Measurements from ENCODE around the gene TREML2. TPM values are rescaled to one million over a fixed set of nuclear protein-coding genes. Genes with fewer than 3 reads are reported as not detected.

TREML2 gene
- total RNA-seq, 1 donor: not detected

GRCh38 chr6:41156001-41156400, 44.9 kb downstream of the TREML2 start:
- no peak for TF ChIP-seq CTCF (IDR thresholded peaks at IDR 0.05; ENCODE audit: extremely low read depth, low read depth, low read length)
- Histone ChIP-seq H3K4me2 (ENCODE audit: insufficient read depth, low read length) (no peak overlapping the region), H3K4me3 (ENCODE audit: insufficient read depth, low read length) (no peak overlapping the region), H3K36me3 (ENCODE audit: insufficient read depth, low read length) (no peaks in the 10 kb centered on the region), H3K79me2 (ENCODE audit: insufficient read depth, low read length) (no peaks in the 10 kb centered on the region), H4K20me1 (ENCODE audit: insufficient read depth, low read length) (no peaks in the 10 kb centered on the region), H2AFZ (ENCODE audit: low read length) (no peak overlapping the region), H3K9me3 (ENCODE audit: low read depth, low read length) (no peaks in the 10 kb centered on the region), H3K4me1 (ENCODE audit: insufficient read depth, low read length) (no peaks in the 10 kb centered on the region), H3K27ac (ENCODE audit: low read depth, low read length) (no peak overlapping the region), H3K27me3 (ENCODE audit: insufficient read depth, low read length) (no peaks in the 10 kb centered on the region)
- no peak for DNase-seq (ENCODE audit: insufficient read length, low spot score, missing footprints)

GRCh38 chr6:41155132-41155805, 45.7 kb downstream of the TREML2 start:
- Histone ChIP-seq H3K4me1 (ENCODE audit: insufficient read depth, low read length) (no peaks in the 10 kb centered on the region), H3K4me3 (ENCODE audit: insufficient read depth, low read length) (no peak overlapping the region), H2AFZ (ENCODE audit: low read length) (no peak overlapping the region), H3K27ac (ENCODE audit: low read depth, low read length) (no peak overlapping the region), H3K4me2 (ENCODE audit: insufficient read depth, low read length) (no peak overlapping the region), H3K79me2 (ENCODE audit: insufficient read depth, low read length) (no peaks in the 10 kb centered on the region), H3K36me3 (ENCODE audit: insufficient read depth, low read length) (no peaks in the 10 kb centered on the region), H3K27me3 (ENCODE audit: insufficient read depth, low read length) (no peaks in the 10 kb centered on the region), H4K20me1 (ENCODE audit: insufficient read depth, low read length) (no peaks in the 10 kb centered on the region), H3K9me3 (ENCODE audit: low read depth, low read length) (no peaks in the 10 kb centered on the region)
- TF ChIP-seq CTCF (IDR thresholded peaks at IDR 0.05; ENCODE audit: extremely low read depth, low read depth, low read length): no peak
- DNase-seq (ENCODE audit: insufficient read length, low spot score, missing footprints): no peak

- no peaks in the 10 kb centered on the region for H3K4me1 ChIP-seq (ENCODE audit: insufficient read depth, low read length)
- no peak for TF ChIP-seq CTCF (IDR thresholded peaks at IDR 0.05; ENCODE audit: extremely low read depth, low read depth, low read length)
- no peaks in the 10 kb centered on the region for H3K27me3 ChIP-seq (ENCODE audit: insufficient read depth, low read length)
- H3K4me3 ChIP-seq (ENCODE audit: insufficient read depth, low read length): no peak within 1 kb of the TSS
- H4K20me1 ChIP-seq (ENCODE audit: insufficient read depth, low read length): no peaks in the 10 kb centered on the region
- no peak within 1 kb of the TSS for H3K27ac ChIP-seq (ENCODE audit: low read depth, low read length)
- no peaks in the 10 kb centered on the region for H3K79me2 ChIP-seq (ENCODE audit: insufficient read depth, low read length)
- no peaks in the 10 kb centered on the region for H3K36me3 ChIP-seq (ENCODE audit: insufficient read depth, low read length)
- H2AFZ ChIP-seq (ENCODE audit: low read length): no peak within 1 kb of the TSS
- H3K9me3 ChIP-seq (ENCODE audit: low read depth, low read length): no peaks in the 10 kb centered on the region
- DNase-seq (ENCODE audit: insufficient read length, low spot score, missing footprints): no peak
- H3K4me2 ChIP-seq (ENCODE audit: insufficient read depth, low read length): no peak within 1 kb of the TSS
These were observed 46.8 kb downstream of the TREML2 start, which contains the start of gene TREML1 for GRCh38 chr6:41153992-41154625. Gene TREML1 (minus strand): TSS chr6:41154347. CDS start chr6:41154288, 59 bp downstream.

GRCh38 chr6:41153451-41153850, 47.5 kb downstream of the TREML2 start:
- no peak overlapping the region for H3K4me3 ChIP-seq (ENCODE audit: insufficient read depth, low read length)
- H3K27me3 ChIP-seq (ENCODE audit: insufficient read depth, low read length): no peaks in the 10 kb centered on the region
- H3K36me3 ChIP-seq (ENCODE audit: insufficient read depth, low read length): no peaks in the 10 kb centered on the region
- no peak overlapping the region for H2AFZ ChIP-seq (ENCODE audit: low read length)
- no peaks in the 10 kb centered on the region for H4K20me1 ChIP-seq (ENCODE audit: insufficient read depth, low read length)
- TF ChIP-seq CTCF (IDR thresholded peaks at IDR 0.05; ENCODE audit: extremely low read depth, low read depth, low read length): no peak
- no peak for DNase-seq (ENCODE audit: insufficient read length, low spot score, missing footprints)
- no peak overlapping the region for H3K27ac ChIP-seq (ENCODE audit: low read depth, low read length)
- H3K79me2 ChIP-seq (ENCODE audit: insufficient read depth, low read length): no peaks in the 10 kb centered on the region
- no peaks in the 10 kb centered on the region for H3K9me3 ChIP-seq (ENCODE audit: low read depth, low read length)
- H3K4me1 ChIP-seq (ENCODE audit: insufficient read depth, low read length): no peaks in the 10 kb centered on the region
- H3K4me2 ChIP-seq (ENCODE audit: insufficient read depth, low read length): no peak overlapping the region

Measured in osteoblast (primary cell).